Tibial artery (tissue), 4 donors: ENCODE results near the gene UNC45B.
"Not testable (repeated sequence)": the region's sequence is repeated elsewhere in the genome, so short reads cannot be mapped to it uniquely, and the experiment has no call there.

Experiments used
- DNase-seq, 2 donors: peaks; one replicate each; pipeline ENCODE4 v3.0.0-alpha.2; 2019
- H3K27ac ChIP-seq, 2 donors: fragments of 200-600 bp; sonication (generic) in 1 of 2; 1 replicate in 1 of 2; 2 replicates in 1 of 2; pipeline ENCODE4 v1.5.1; 2018 to 2019; ENCODE audit warnings: mild to moderate bottlenecking in 1 of 2
- H3K27me3 ChIP-seq, 2 donors: fragments of 200-600 bp; sonication (generic) in 1 of 2; one replicate each; pipeline versions ENCODE4 v1.5.1 to v1.6.0; 2016 to 2019
- H3K36me3 ChIP-seq, 3 donors: fragments of 200-600 bp; sonication (generic) in 2 of 3; one replicate each; pipeline ENCODE4 v1.5.1; 2016 to 2019; ENCODE audit warnings: mild to moderate bottlenecking in 2 of 3
- H3K4me1 ChIP-seq, 4 donors: fragments of 200-600 bp; sonication (generic) in 2 of 4; 1 replicate in 3 of 4; 2 replicates in 1 of 4; pipeline ENCODE4 v1.5.1; 2016 to 2019
- H3K4me3 ChIP-seq, 2 donors: fragments of 200-600 bp; sonication (generic) in 1 of 2; 1 replicate in 1 of 2; 2 replicates in 1 of 2; pipeline ENCODE4 v1.5.1; 2018 to 2019; ENCODE audit warnings: mild to moderate bottlenecking in 2 of 2
- H3K9me3 ChIP-seq, 3 donors: fragments of 200-600 bp; sonication (generic) in 1 of 3; one replicate each; pipeline ENCODE4 v1.5.1; 2016 to 2019
- intact Hi-C: fragments of 100-400 bp; cut with DNase I; formaldehyde crosslinking; loops from one replicate; pipeline ENCODE4 v1.15.0; 2023; ENCODE audit warnings: low total_unique reads
- TF ChIP-seq, protein P1 (sequence below), 2 experiments: fragments of 200-600 bp in 1 of 2; fragments of 450-650 bp in 1 of 2; IDR thresholded peaks; one replicate each; pipeline ENCODE4 v1.5.1; 2017 to 2019; ENCODE audit warnings: antibody characterized with exemption in 2 of 2, mild to moderate bottlenecking in 1 of 2, moderate library complexity in 1 of 2

UNC45B gene

GRCh38 chr17:35187481-35187880 lies 39.9 kb downstream of the UNC45B start:
- DNase-seq: no peak
- TF ChIP-seq, protein P1, sequence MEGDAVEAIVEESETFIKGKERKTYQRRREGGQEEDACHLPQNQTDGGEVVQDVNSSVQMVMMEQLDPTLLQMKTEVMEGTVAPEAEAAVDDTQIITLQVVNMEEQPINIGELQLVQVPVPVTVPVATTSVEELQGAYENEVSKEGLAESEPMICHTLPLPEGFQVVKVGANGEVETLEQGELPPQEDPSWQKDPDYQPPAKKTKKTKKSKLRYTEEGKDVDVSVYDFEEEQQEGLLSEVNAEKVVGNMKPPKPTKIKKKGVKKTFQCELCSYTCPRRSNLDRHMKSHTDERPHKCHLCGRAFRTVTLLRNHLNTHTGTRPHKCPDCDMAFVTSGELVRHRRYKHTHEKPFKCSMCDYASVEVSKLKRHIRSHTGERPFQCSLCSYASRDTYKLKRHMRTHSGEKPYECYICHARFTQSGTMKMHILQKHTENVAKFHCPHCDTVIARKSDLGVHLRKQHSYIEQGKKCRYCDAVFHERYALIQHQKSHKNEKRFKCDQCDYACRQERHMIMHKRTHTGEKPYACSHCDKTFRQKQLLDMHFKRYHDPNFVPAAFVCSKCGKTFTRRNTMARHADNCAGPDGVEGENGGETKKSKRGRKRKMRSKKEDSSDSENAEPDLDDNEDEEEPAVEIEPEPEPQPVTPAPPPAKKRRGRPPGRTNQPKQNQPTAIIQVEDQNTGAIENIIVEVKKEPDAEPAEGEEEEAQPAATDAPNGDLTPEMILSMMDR (IDR thresholded peaks at IDR 0.05): no peak
- no peaks in the 10 kb centered on the region for H3K4me1 ChIP-seq
- intact Hi-C loops: no loop called here
- H3K4me3 ChIP-seq: no peak overlapping the region
- H3K36me3 ChIP-seq: no peaks in the 10 kb centered on the region
- H3K27me3 ChIP-seq: peaks cover 0 to 3% of the 10 kb centered on the region in 2 donors
- no peaks in the 10 kb centered on the region for H3K9me3 ChIP-seq
- H3K27ac ChIP-seq: no peak overlapping the region

- H3K4me1 ChIP-seq: no peaks in the 10 kb centered on the region
- no peak overlapping the region for H3K4me3 ChIP-seq
- no peaks in the 10 kb centered on the region for H3K9me3 ChIP-seq
- no peaks in the 10 kb centered on the region for H3K27me3 ChIP-seq
- TF ChIP-seq, protein P1 (IDR thresholded peaks at IDR 0.05): no peak
- no peak overlapping the region for H3K27ac ChIP-seq
- no peaks in the 10 kb centered on the region for H3K36me3 ChIP-seq
- intact Hi-C loops: no loop called here
- no peak for DNase-seq
Measured at GRCh38 chr17:35188111-35188510, 40.5 kb downstream of the UNC45B start.

DNA sequence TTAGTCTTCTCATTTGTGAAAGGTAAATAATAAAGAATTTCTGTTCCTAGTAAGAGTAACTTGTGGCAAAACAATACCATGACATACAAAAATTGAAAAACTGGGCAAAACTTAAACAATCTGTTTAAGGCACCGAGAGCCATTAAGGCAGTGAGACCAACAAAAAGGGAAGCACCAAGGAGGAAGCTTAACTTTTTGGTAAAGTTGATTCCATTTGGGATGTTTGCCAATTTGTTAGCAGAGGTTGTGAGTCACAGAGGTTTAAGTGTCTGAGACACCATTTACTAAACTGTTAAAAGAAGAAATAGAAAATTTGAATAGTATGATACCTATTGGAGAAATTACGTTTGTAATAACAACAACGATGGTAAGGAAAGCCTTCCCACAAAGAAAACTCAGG lies 41.7 kb downstream of the UNC45B start:
- no peaks in the 10 kb centered on the region for H3K9me3 ChIP-seq
- H3K36me3 ChIP-seq: no peaks in the 10 kb centered on the region
- no peaks in the 10 kb centered on the region for H3K4me1 ChIP-seq
- H3K27me3 ChIP-seq: no peaks in the 10 kb centered on the region
- intact Hi-C loops: no loop called here
- DNase-seq: no peak
- H3K27ac ChIP-seq: no peak overlapping the region
- TF ChIP-seq, protein P1 (IDR thresholded peaks at IDR 0.05): no peak
- no peak overlapping the region for H3K4me3 ChIP-seq

DNA sequence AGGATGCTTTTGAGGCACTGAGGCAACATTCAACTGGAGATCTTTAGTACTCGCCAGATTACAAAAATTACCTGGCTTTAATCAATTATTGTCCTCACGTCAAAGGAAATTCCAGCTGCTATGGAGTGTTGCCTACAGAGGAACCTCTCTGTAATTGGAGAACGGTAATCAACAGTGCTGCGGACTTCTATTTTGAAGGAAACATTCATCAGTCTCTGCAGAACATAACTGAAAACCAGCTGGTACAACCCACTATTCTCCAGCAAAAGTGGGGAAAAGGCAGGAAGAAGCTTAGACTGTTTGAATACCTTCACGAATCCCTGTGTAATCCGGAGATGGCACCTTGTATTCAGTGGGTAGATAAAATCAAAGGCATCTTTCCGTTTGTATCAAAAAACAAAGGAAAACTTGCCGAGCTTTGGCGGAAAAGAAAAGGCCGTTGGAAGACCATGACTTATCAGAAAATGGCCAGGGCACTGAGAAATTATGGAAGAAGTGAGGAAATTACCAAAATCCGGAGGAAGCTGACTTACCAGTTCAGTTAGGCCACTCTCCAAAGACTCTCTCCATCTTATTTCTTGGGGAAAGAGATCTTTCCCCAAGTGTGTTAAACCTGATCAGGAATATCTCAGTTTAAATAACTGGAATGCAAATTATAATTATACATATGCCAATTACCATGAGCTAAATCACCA lies 43.5 kb downstream of the UNC45B start:
- Histone ChIP-seq H3K4me3 (no peak overlapping the region), H3K36me3 (no peaks in the 10 kb centered on the region), H3K27ac (no peak overlapping the region), H3K4me1 (no peaks in the 10 kb centered on the region), H3K27me3 (no peaks in the 10 kb centered on the region), H3K9me3 (no peaks in the 10 kb centered on the region)
- no peak for DNase-seq
- intact Hi-C loops: no loop called here
- TF ChIP-seq, protein P1 (IDR thresholded peaks at IDR 0.05): no peak

DNA sequence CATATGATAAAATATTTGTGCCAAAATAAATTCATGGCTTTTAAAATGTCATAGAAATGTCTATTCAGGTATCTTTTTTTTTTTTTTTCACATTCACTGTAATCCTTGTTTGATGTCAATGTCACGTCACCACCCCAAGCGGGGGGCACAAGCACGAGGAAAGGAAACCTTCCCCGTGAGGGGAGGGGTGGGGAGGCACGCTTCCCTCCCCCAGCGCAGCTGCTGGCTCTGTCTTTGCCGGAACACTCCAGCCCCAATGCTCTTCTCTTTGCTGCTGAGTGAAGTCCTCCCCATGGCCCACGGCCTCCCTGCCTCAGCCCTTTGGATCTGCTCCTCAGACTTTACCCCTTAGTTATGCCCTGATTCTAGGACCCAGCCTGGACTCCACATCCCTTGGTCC lies 45.1 kb downstream of the UNC45B start:
- no peak for DNase-seq

GRCh38 chr17:35194001-35194400 lies 46.4 kb downstream of the UNC45B start, which contains the start of gene SLC35G3:
TSS of gene SLC35G3 (minus strand) at chr17:35194393. CDS start at chr17:35194307, 86 bp downstream.
- H3K4me1 ChIP-seq, H3K27me3 ChIP-seq, intact Hi-C loops, H3K4me3 ChIP-seq, H3K9me3 ChIP-seq, DNase-seq, H3K36me3 ChIP-seq, H3K27ac ChIP-seq: not testable (repeated sequence)

More for the DNA sequence above, 45.1 kb downstream of the UNC45B start:
- Histone ChIP-seq H3K4me3 (no peak overlapping the region), H3K36me3 (no peaks in the 10 kb centered on the region), H3K9me3 (no peaks in the 10 kb centered on the region), H3K27ac (no peak overlapping the region), H3K4me1 (no peaks in the 10 kb centered on the region), H3K27me3 (no peaks in the 10 kb centered on the region)
- intact Hi-C loops: no loop called here
- TF ChIP-seq, protein P1 (IDR thresholded peaks at IDR 0.05): no peak

- H3K27ac ChIP-seq, H3K27me3 ChIP-seq, H3K4me1 ChIP-seq, intact Hi-C loops, H3K9me3 ChIP-seq, H3K4me3 ChIP-seq, DNase-seq, H3K36me3 ChIP-seq: not testable (repeated sequence)
Measured at GRCh38 chr17:35195062-35195461, 47.4 kb downstream of the UNC45B start.

GRCh38 chr17:35202582-35202981 lies 55.0 kb downstream of the UNC45B start:
- DNase-seq, H3K36me3 ChIP-seq, H3K9me3 ChIP-seq, H3K4me1 ChIP-seq, H3K27me3 ChIP-seq, intact Hi-C loops, H3K4me3 ChIP-seq, H3K27ac ChIP-seq: not testable (repeated sequence)
